AML-193 (cell line): ENCODE results near the gene PCDHGA4.
A peak's percentile ranks its signal among the peaks of the same experiment; 100 is the strongest.
"Not testable (repeated sequence)": the region's sequence is repeated elsewhere in the genome, so short reads cannot be mapped to it uniquely, and the experiment has no call there.

ENCODE experiments used
- DNase-seq, 2 experiments: peaks; one replicate each; lab custom pipeline; 2025; lab: John Stamatoyannopoulos, UW

PCDHGA4 gene

DNA sequence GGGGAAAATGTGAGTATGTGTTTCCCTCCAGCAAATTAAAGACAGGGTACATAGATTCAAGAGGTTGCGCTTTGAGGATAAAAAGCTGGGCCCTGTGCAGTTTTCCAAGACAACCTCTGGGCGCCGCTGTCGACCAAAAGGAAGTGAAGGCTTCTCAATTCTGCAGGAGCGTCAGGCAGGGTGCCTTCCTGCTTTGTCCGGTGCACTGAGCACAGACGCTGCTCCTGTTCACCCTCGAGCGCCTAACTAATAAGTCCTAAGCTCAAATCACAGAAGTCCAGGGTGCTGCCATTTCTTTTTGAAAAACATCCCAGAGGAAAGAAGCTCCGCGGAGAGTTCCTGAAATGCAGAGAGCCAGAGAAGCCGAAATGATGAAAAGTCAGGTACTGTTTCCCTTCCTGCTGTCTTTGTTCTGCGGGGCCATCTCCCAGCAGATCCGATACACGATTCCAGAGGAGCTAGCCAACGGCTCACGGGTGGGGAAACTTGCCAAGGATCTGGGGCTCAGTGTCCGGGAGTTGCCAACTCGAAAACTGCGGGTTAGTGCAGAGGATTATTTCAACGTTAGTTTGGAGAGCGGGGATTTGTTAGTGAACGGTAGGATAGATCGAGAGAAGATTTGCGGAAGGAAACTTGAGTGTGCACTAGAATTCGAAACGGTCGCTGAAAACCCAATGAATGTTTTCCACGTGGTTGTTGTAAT lies 4.8 kb upstream of the PCDHGA4 start, which contains the start of gene PCDHGB1:
TSS of gene PCDHGB1 (plus strand) at position 183 of the 703 bp plus-strand sequence. CDS start at position 345, 162 bp downstream.
- DNase-seq = peak; percentile 33 to 51

DNA sequence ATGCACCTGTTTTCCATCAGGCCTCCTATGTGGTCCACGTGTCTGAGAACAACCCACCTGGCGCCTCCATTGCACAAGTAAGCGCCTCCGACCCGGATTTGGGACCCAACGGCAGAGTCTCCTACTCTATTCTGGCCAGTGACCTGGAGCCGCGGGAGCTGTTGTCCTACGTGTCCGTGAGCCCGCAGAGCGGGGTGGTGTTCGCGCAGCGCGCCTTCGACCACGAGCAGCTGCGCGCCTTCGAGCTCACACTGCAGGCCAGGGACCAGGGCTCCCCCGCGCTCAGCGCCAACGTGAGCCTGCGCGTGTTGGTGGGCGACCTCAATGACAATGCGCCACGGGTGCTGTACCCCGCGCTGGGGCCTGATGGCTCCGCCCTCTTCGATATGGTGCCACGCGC lies 3.2 kb upstream of the PCDHGA4 start:
- DNase-seq = no peak

DNA sequence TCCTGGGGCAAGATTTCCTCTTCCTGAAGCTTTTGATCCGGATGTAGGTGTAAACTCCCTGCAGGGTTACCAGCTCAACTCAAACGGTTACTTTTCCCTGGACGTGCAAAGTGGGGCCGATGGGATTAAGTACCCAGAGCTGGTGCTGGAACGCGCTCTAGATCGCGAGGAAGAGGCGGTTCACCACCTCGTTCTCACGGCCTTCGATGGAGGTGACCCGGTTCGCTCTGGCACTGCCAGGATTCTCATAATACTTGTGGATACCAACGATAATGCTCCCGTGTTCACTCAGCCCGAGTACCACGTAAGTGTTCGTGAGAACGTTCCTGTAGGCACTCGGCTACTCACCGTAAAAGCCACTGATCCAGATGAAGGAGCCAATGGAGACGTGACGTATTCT lies 820 bp downstream of the PCDHGA4 start:
- no peak for DNase-seq

DNA sequence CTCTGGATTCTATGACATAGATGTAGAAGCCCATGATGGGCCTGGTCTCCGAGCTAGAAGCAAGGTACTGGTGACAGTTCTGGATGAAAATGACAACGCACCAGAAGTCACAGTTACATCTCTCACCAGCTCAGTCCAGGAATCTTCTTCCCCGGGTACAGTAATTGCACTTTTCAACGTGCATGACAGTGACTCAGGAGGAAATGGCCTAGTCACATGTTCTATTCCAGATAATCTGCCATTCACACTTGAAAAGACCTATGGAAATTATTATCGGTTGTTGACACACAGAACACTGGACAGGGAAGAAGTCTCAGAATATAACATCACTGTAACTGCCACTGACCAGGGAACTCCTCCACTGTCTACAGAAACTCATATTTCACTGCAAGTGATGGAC lies 1.3 kb downstream of the PCDHGA4 start:
- no peak for DNase-seq

DNA sequence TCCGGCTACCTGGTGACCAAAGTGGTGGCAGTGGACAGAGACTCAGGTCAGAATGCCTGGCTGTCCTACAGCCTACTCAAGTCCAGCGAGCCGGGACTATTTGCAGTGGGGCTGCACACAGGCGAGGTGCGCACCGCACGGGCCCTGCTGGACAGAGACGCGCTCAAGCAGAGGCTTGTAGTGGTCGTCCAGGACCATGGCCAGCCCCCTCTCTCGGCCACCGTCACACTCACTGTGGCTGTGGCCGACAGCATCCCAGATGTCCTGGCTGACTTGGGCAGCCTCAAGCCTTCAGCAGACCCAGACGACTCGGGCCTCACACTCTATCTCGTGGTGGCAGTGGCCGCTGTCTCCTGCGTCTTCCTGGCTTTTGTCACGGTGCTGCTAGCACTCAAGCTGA lies 2.1 kb downstream of the PCDHGA4 start:
- no peak for DNase-seq

DNA sequence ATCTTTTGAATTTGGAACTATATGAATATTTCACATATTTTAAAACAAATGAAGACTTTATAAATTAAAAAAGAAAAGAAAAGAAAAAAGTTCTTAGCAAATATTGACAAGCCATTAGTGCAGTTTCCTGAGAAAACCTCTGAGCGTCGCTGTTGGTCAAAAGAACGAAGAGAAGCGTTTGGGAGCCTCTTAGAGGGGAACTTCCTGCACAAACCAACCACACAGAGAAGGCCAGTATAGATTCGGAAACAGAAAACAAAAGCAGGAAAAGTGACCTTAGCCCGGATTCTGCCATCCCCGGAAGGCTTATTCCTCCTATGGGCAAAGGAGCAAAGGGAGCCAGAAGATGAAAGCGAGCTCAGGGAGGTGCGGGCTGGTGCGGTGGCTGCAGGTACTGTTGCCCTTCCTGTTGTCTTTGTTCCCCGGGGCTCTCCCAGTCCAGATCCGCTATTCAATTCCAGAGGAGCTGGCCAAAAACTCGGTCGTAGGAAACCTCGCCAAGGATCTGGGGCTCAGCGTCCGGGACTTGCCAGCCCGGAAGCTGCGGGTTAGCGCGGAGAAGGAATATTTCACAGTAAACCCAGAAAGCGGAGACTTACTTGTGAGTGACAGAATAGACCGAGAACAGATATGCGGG lies 5.1 kb downstream of the PCDHGA4 start, which contains the start of gene PCDHGB2:
TSS of gene PCDHGB2 (plus strand) at position 205 of the 637 bp plus-strand sequence. CDS start at position 347, 142 bp downstream.
- peak; percentile 11 to 40 for DNase-seq

DNA sequence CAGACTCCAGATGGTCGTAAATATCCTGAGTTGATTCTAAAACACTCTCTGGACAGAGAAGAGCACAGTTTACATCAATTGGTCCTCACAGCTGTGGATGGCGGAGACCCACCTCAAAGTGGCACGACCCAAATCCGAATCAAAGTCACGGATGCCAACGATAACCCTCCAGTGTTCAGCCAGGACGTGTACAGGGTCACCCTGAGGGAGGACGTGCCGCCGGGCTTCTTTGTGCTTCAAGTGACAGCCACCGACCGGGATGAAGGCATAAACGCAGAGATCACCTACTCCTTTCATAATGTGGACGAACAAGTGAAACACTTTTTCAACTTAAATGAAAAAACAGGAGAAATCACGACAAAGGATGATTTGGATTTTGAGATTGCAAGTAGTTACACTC lies 5.9 kb downstream of the PCDHGA4 start:
- DNase-seq = no peak

DNA sequence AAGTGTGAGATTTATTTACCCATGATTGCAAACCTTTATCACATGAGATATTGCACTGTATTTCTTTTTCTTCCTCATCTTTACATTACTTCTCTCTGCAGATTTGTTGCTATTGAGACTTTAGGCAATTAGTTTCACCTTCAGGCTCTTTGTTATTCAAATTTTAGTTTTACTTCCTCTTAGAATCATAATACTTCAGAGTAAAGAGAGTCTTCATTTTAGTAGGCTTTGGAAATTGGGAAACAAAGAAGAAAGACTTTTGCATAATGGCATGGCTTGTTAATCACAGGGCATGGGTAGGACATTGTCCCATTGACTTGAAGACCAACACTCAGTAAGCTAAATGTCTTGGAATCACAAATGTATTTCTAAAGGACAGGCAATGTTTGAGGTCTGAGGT lies 7.9 kb downstream of the PCDHGA4 start:
- no peak for DNase-seq

DNA sequence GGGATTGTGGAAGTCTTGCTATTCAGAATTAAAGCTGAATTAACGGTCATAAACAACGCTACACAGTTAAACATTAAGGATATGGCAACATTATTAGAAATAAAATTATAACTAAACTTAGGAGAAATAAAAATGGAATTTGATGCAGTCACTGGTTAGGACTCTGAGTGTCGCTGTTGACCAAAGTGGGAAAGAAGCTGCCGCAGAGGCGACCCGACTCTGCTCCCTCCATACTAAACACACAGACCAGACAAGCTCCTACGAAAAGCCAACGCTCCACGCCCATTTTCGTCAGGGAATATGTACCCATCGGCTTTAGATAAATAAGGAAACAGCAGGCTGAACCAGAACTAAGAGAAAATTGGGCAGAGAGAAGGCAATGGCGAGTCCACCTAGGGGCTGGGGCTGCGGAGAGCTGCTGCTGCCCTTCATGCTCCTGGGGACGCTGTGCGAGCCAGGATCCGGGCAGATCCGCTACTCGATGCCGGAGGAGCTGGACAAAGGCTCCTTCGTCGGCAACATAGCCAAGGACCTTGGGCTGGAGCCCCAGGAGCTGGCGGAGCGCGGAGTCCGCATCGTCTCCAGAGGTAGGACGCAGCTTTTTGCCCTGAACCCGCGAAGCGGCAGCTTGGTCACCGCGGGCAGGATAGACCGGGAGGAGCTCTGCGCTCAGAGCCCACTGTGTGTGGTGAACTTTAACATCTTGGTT lies 9.3 kb downstream of the PCDHGA4 start, which contains the start of gene PCDHGA5:
TSS of gene PCDHGA5 (plus strand) at position 211 of the 709 bp plus-strand sequence. CDS start at position 380, 169 bp downstream.
- DNase-seq = no peak

DNA sequence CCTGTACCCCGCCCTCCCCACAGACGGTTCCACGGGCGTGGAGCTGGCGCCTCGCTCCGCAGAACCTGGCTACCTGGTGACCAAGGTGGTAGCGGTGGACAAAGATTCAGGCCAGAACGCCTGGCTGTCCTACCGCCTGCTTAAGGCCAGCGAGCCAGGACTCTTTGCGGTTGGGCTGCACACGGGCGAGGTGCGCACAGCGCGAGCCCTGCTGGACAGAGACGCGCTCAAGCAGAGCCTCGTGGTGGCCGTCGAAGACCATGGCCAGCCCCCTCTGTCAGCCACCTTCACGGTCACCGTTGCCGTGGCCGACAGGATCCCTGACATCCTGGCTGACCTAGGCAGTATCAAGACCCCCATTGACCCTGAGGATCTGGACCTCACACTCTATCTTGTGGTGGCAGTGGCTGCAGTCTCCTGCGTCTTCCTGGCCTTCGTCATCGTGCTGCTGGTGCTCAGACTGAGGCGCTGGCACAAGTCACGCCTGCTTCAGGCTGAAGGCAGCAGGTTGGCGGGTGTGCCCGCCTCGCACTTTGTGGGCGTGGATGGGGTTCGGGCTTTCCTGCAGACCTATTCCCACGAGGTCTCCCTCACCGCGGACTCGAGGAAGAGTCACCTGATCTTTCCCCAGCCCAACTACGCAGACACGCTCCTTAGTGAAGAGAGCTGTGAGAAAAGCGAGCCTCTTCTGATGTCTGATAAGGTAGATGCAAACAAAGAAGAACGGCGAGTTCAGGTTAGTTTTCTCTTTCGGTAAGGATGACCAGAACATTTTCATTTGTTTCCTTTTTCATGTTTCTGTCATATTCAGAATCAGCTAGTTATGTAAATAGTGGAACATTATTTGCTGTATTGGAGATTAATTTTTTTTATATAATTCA lies 11.4 kb downstream of the PCDHGA4 start:
- no peak for DNase-seq

DNA sequence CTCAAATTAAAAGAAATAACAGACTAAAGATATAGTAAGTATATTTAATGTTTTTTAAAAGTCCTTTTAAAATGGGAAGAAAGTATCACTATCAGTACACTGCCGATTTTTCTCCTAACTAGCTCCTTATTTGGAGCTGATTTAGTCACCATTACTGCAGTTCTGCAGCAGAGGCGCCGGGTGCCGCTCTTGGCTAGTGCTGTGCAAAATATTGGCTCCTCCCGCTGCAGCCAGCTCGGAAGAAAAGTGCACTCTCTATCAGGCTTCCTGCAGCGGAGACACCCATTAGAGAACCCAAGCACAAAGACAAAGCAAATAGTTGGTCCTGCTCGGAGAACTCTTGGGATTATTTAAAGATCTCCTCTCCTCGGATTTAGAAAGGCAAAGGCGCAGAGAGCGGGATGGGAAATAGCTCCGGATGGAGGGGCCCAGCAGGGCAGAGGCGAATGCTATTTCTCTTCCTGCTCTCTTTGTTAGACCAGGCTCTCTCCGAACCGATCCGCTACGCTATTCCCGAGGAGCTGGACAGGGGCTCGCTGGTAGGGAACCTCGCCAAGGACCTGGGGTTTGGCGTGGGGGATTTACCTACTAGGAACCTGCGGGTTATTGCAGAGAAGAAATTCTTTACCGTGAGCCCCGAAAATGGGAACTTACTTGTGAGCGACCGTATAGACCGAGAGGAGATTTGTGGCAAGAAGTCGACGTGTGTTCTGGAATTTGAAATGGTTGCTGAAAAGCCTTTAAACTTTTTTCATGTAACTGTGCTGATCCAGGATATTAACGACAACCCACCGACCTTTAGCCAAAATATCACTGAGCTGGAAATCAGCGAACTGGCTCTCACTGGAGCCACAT lies 15.4 kb downstream of the PCDHGA4 start, which contains the start of gene PCDHGB3:
TSS of gene PCDHGB3 (plus strand) at position 249 of the 855 bp plus-strand sequence. CDS start at position 402, 153 bp downstream.
- DNase-seq = no peak

DNA sequence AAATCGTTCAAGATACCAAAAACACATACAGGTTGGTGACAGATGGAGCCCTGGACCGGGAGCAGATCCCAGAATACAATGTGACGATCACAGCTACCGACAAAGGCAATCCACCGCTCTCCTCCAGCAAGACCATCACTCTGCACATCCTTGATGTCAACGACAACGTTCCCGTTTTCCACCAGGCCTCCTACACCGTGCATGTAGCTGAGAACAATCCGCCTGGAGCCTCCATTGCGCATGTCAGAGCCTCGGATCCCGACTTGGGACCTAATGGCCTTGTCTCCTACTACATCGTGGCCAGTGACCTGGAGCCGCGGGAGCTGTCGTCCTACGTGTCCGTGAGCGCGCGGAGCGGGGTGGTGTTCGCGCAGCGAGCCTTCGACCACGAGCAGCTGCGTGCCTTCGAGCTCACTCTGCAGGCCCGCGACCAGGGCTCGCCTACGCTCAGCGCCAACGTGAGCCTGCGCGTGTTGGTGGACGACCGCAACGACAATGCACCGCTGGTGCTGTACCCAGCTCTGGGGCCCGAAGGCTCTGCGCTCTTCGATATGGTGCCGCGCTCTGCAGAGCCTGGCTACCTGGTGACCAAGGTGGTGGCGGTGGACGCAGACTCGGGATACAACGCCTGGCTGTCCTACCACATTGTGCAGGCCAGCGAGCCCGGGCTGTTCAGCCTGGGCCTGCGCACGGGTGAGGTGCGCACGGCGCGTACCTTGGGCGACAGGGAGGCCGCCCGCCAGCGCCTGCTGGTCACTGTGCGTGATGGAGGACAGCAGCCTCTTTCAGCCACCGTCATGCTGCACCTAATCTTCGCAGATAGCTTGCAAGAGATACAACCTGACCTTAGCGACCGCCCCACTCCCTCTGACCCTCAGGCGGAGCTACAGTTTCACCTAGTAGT lies 17.0 kb downstream of the PCDHGA4 start:
- DNase-seq = no peak

DNA sequence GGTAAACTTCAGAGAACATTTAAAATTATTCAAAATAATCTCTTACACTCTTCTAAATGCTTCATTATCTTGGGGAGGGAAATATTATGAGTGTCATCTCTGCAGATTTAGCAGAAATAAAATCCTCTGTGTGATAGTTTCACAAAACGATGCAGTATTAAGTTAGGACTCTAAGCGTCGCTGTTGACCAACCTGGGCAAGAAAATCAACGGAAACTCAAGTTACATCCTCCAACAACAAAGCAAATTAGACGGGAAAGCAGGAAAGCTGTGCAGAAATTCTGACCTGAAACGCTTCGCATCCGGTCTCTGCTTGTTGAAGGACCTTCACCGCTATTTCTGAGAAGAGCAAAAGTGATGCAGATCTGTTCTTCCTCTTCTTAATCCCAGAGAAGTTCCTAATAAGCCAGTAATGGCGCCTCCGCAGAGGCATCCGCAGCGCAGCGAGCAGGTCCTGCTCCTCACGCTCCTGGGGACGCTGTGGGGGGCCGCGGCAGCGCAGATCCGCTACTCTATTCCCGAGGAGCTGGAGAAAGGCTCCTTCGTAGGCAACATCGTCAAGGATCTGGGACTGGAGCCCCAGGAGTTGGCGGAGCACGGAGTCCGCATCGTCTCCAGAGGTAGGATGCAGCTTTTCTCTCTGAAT lies 19.0 kb downstream of the PCDHGA4 start, which contains the start of gene PCDHGA6:
TSS of gene PCDHGA6 (plus strand) at position 219 of the 645 bp plus-strand sequence. CDS start at position 412, 193 bp downstream.
- no peak for DNase-seq

DNA sequence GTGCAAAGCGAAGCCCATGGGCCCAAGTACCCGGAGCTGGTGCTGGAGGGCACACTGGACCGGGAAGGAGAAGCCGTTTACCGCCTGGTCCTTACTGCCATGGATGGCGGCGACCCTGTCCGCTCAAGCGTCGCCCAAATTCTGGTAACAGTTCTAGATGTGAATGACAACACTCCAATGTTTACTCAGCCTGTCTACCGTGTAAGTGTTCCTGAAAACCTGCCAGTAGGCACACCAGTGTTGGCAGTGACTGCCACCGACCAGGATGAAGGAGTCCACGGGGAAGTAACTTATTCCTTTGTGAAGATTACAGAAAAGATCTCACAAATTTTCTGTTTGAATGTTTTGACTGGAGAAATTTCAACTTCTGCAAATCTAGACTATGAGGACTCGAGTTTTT lies 19.8 kb downstream of the PCDHGA4 start:
- DNase-seq = no peak

DNA sequence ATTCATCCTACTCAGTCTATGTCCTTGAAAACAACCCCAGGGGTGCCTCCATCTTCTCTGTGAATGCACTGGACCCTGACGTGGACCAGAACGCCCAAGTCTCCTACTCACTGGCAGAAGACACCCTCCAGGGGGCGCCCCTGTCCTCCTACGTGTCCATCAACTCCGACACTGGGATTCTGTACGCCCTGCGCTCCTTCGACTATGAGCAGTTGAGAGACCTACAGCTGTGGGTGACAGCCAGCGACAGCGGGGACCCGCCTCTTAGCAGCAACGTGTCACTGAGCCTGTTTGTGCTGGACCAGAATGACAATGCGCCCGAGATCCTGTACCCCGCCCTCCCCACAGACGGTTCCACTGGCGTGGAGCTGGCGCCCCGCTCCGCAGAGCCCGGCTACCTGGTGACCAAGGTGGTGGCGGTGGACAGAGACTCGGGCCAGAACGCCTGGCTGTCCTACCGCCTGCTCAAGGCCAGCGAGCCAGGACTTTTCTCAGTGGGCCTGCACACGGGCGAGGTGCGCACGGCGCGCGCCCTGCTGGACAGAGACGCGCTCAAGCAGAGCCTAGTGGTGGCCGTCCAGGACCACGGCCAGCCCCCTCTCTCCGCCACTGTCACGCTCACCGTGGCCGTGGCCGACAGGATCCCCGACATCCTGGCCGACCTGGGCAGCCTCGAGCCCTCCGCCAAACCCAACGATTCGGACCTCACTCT lies 20.8 kb downstream of the PCDHGA4 start:
- not testable (repeated sequence) for DNase-seq

DNA sequence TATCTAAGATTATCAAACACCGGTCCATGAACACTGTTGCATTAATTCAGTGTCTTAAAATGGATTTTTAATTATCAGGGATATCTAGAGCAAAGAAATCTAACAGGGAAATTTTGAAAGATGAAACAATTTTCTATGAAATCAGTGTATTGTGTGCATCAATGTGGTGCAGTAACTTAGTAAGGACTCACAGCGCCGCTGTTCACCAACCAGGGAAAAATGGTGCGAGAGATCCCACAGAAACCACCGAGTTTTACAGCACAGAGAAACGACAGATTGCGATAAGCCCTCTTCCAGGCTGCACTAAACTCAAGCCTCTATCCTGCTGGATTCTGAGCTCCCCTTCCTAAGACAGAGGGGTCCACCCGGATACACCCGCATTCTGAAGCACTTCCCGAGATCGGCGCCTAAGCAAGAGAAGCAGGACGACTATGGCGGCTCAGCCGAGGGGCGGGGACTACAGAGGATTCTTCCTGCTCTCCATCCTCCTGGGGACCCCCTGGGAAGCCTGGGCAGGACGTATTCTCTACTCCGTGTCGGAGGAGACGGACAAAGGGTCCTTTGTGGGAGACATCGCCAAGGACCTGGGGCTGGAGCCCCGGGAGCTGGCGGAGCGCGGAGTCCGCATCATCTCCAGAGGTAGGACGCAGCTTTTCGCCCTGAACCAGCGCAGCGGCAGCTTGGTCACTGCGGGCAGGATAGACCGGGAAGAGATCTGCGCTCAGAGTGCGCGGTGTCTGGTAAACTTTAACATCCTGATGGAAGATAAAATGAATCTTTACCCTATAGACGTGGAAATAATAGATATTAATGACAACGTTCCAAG lies 27.9 kb downstream of the PCDHGA4 start, which contains the start of gene PCDHGA7:
TSS of gene PCDHGA7 (plus strand) at position 274 of the 826 bp plus-strand sequence. CDS start at position 432, 158 bp downstream.
- no peak for DNase-seq

DNA sequence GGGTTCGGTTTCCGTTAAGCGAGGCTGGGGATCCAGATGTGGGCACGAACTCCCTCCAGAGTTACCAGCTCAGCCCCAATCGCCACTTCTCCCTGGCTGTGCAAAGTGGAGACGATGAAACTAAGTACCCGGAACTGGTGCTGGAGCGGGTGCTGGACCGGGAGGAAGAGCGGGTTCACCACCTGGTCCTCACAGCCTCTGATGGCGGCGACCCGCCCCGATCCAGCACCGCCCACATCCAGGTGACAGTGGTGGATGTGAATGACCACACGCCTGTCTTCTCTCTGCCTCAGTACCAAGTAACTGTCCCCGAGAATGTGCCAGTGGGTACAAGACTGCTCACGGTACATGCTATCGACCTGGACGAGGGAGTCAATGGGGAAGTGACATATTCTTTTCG lies 28.5 kb downstream of the PCDHGA4 start:
- DNase-seq = no peak
